Measurements from ENCODE around the gene TMCO1.

GRCh38 chr1:165699577-165699976 is 69.1 kb downstream of the TMCO1 start:
- TF ChIP-seq CTCF (IDR thresholded peaks at IDR 0.05): no peak
- no peak for TF ChIP-seq POLR2AphosphoS5 (IDR thresholded peaks at IDR 0.05)
- no peak for TF ChIP-seq POLR2A (IDR thresholded peaks at IDR 0.05)
